Measurements from ENCODE around the gene PRSS16.

GRCh38 chr6:27251606-27252251, 4.2 kb downstream of the PRSS16 start:
- TF ChIP-seq CTCF (IDR thresholded peaks at IDR 0.05) (peak in 1 of 3 donors; percentile 22), POLR2AphosphoS5 (IDR thresholded peaks at IDR 0.05) (peak in 1 of 3 donors; percentile 12), POLR2A (IDR thresholded peaks at IDR 0.05) (no peak)
